ENCODE measurements around the gene VCPKMT.

- TF ChIP-seq, protein P1, sequence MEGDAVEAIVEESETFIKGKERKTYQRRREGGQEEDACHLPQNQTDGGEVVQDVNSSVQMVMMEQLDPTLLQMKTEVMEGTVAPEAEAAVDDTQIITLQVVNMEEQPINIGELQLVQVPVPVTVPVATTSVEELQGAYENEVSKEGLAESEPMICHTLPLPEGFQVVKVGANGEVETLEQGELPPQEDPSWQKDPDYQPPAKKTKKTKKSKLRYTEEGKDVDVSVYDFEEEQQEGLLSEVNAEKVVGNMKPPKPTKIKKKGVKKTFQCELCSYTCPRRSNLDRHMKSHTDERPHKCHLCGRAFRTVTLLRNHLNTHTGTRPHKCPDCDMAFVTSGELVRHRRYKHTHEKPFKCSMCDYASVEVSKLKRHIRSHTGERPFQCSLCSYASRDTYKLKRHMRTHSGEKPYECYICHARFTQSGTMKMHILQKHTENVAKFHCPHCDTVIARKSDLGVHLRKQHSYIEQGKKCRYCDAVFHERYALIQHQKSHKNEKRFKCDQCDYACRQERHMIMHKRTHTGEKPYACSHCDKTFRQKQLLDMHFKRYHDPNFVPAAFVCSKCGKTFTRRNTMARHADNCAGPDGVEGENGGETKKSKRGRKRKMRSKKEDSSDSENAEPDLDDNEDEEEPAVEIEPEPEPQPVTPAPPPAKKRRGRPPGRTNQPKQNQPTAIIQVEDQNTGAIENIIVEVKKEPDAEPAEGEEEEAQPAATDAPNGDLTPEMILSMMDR (IDR thresholded peaks at IDR 0.05; ENCODE audit: low read depth, low read length), result no peak
- TF ChIP-seq EZH2phosphoT487 (IDR thresholded peaks at IDR 0.05; ENCODE audit: low read depth), result no peak
Measured at GRCh38 chr14:50068496-50068895, 47.9 kb downstream of the VCPKMT start.

All from OCI-LY3 (cell line).